Liver (tissue), 9 donors: ENCODE results near the gene CCDC51. TPM values are rescaled to one million over a fixed set of nuclear protein-coding genes. Genes with fewer than 3 reads are reported as not detected.

Experiments
- DNase-seq: peaks from one replicate; pipeline ENCODE4 v3.0.0-alpha.2; 2017; ENCODE audit warnings: low spot score
- H3K27ac ChIP-seq, 2 donors: one replicate each; pipeline ENCODE4 v1.7.0; 2013; ENCODE audit warnings: inconsistent platforms in 2 of 2, low read length in 2 of 2, control low read depth in 1 of 2, low read depth in 1 of 2, mild to moderate bottlenecking in 1 of 2
- H3K27me3 ChIP-seq, 4 donors: one replicate each; pipeline versions ENCODE4 v1.6.1 to v1.7.0; 2013; ENCODE audit warnings: low read length in 3 of 4, inconsistent platforms in 1 of 4, mild to moderate bottlenecking in 1 of 4, moderate library complexity in 1 of 4; ENCODE audit not compliant: control insufficient read depth in 4 of 4, insufficient read depth in 4 of 4
- H3K36me3 ChIP-seq, 4 donors: one replicate each; pipeline versions ENCODE4 v1.6.1 to v1.7.0; 2013; ENCODE audit warnings: low read length in 3 of 4, mild to moderate bottlenecking in 3 of 4, low read depth in 1 of 4, moderate library complexity in 1 of 4; ENCODE audit not compliant: control insufficient read depth in 4 of 4, insufficient read depth in 3 of 4
- H3K4me1 ChIP-seq, 4 donors: one replicate each; pipeline versions ENCODE4 v1.6.1 to v1.7.0; 2013; ENCODE audit warnings: low read length in 3 of 4, mild to moderate bottlenecking in 3 of 4, moderate library complexity in 1 of 4; ENCODE audit not compliant: control insufficient read depth in 4 of 4, insufficient read depth in 4 of 4
- H3K4me3 ChIP-seq, 3 donors: one replicate each; pipeline versions ENCODE4 v1.6.1 to v1.7.0; 2013; ENCODE audit warnings: low read length in 3 of 3, control low read depth in 1 of 3, low read depth in 1 of 3, mild to moderate bottlenecking in 1 of 3
- H3K9ac ChIP-seq, 2 donors: one replicate each; pipeline ENCODE4 v1.7.0; 2013; ENCODE audit warnings: low read length in 2 of 2, mild to moderate bottlenecking in 2 of 2, moderate library complexity in 2 of 2, control low read depth in 1 of 2, low read depth in 1 of 2
- H3K9me3 ChIP-seq, 4 donors: one replicate each; pipeline versions ENCODE4 v1.6.1 to v1.7.0; 2013; ENCODE audit warnings: low read length in 3 of 4; ENCODE audit not compliant: control insufficient read depth in 4 of 4
- EGR1 ChIP-seq, 2 donors: IDR thresholded peaks; 2 replicates each; pipeline ENCODE4 v1.6.1; 2016 to 2018; ENCODE audit warnings: antibody characterized with exemption in 2 of 2, low read depth in 2 of 2
- FOXA1 ChIP-seq: IDR thresholded peaks from 2 replicates; pipeline ENCODE4 v1.6.1; 2016; ENCODE audit warnings: antibody characterized with exemption
- FOXA2 ChIP-seq: IDR thresholded peaks from 2 replicates; pipeline ENCODE4 v1.6.1; 2016; ENCODE audit warnings: antibody characterized with exemption
- GABPA ChIP-seq, 2 donors: IDR thresholded peaks in 1 of 2; conservative IDR thresholded peaks in 1 of 2; 2 replicates each; pipeline ENCODE4 v1.6.1; 2016; ENCODE audit warnings: antibody characterized with exemption in 2 of 2, mild to moderate bottlenecking in 1 of 2, moderate library complexity in 1 of 2
- HNF4A ChIP-seq, 2 donors: conservative IDR thresholded peaks; 2 replicates each; pipeline ENCODE4 v1.6.1; 2016; ENCODE audit warnings: antibody characterized with exemption in 2 of 2, mild to moderate bottlenecking in 2 of 2
- HNF4G ChIP-seq: IDR thresholded peaks from 2 replicates; pipeline ENCODE4 v1.6.1; 2016; ENCODE audit warnings: antibody characterized with exemption
- JUND ChIP-seq, 2 donors: IDR thresholded peaks; 2 replicates each; pipeline ENCODE4 v1.6.1; 2016; ENCODE audit warnings: antibody characterized with exemption in 2 of 2
- NR2F2 ChIP-seq: IDR thresholded peaks from 2 replicates; pipeline ENCODE4 v1.6.1; 2016; ENCODE audit warnings: antibody characterized with exemption
- RAD21 ChIP-seq, 2 donors: IDR thresholded peaks; 2 replicates each; pipeline ENCODE4 v1.6.1; 2016; ENCODE audit warnings: antibody characterized with exemption in 2 of 2, mild to moderate bottlenecking in 2 of 2
- RXRA ChIP-seq, 2 donors: IDR thresholded peaks; 2 replicates each; pipeline ENCODE4 v1.6.1; 2017 to 2018; ENCODE audit warnings: antibody characterized with exemption in 2 of 2, mild to moderate bottlenecking in 1 of 2
- SP1 ChIP-seq: IDR thresholded peaks from 2 replicates; pipeline ENCODE4 v1.6.1; 2018; ENCODE audit warnings: antibody characterized with exemption, mild to moderate bottlenecking
- TAF1 ChIP-seq: conservative IDR thresholded peaks from 2 replicates; pipeline ENCODE4 v1.6.1; 2016; ENCODE audit warnings: antibody characterized with exemption, mild to moderate bottlenecking
- YY1 ChIP-seq: IDR thresholded peaks from 2 replicates; pipeline ENCODE4 v1.6.1; 2016; ENCODE audit warnings: antibody characterized with exemption, mild to moderate bottlenecking
- WGBS: extraction: QIAGEN DNeasy Blood & Tissue Kit; methylation state at CpG from one replicate; pipeline ENCODE4 v1.1.7; 2013; 5-methylcytosine and 5-hydroxymethylcytosine counted together
- polyA plus RNA-seq, 2 donors: library from polyadenylated mRNA; stranded (reverse) in 1 of 2; unstranded in 1 of 2; fragments of 200-250 nt in 1 of 2; fragments of >200 nt in 1 of 2; fragmentation: Nextera tagmentation in 1 of 2; extraction: Ambion mirVana in 1 of 2; gene quantifications; one replicate each; pipeline versions ENCODE4 v1.2.1 to v1.2.3, GENCODE V29; 2013 to 2015
- total RNA-seq, 2 donors: library from RNA; depleted of rRNA; stranded (reverse); fragments of >200 nt; gene quantifications; one replicate each; pipeline ENCODE4 v1.2.3, GENCODE V29; 2014
- TF ChIP-seq, protein P1 (sequence below): IDR thresholded peaks from 2 replicates; pipeline ENCODE4 v1.6.1; 2016; ENCODE audit warnings: antibody characterized with exemption, mild to moderate bottlenecking
- TF ChIP-seq, protein P2 (sequence below): fragments of 150-350 bp; IDR thresholded peaks from 2 replicates; pipeline ENCODE4 v1.5.1; 2017; ENCODE audit warnings: improper control_type of control experiment, low read depth, low read length; ENCODE audit not compliant: missing input control
- TF ChIP-seq, protein P3 (sequence below): IDR thresholded peaks from 2 replicates; pipeline ENCODE4 v1.6.1; 2016; ENCODE audit warnings: antibody characterized with exemption
- TF ChIP-seq, protein P4 (sequence below): IDR thresholded peaks from 2 replicates; pipeline ENCODE4 v1.6.1; 2016; ENCODE audit warnings: antibody characterized with exemption
- TF ChIP-seq, protein P5 (sequence below): IDR thresholded peaks from 2 replicates; pipeline ENCODE4 v1.6.1; 2016; ENCODE audit warnings: antibody characterized with exemption
- donor health status: healthy.
- donor health status: healthy.
- donor health status: healthy.
- donor health status: healthy.
- donor health status: healthy.

The CCDC51 gene
- total and polyA plus RNA-seq, 4 donors: 7.9 to 13.7 (median 11.0) TPM

DNA sequence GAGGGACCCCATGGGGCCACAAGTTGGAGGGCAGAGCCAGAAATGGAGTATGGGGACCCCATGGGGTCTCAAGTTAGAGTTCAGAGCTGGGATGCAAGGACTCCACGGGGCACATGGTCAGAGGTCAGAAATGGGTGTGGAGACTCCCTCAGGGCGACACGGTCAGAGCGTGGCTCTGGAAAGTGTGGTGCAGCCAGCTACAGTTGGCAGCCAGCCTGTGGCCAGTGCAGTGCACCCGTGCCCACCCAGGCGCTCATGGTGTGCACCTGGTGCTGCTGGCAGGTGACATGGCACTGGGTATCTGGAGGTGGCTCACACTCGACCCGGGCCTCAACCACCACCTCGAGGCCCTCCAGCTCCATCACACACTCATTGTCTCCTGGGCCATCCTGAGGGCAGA lies 21.3 kb downstream of the CCDC51 start:
- Histone ChIP-seq H3K4me3 (no peak overlapping the region), H3K4me1 (peaks cover 2 to 26% (median 15%) of the 10 kb centered on the region in 4 donors), H3K9ac (no peak overlapping the region), H3K36me3 (peaks cover 15 to 66% (median 36%) of the 10 kb centered on the region in 4 donors), H3K9me3 (no peaks in the 10 kb centered on the region), H3K27ac (no peak overlapping the region), H3K27me3 (no peaks in the 10 kb centered on the region)
- no peak for DNase-seq
- TF ChIP-seq SP1: no peak
- 71% methylated on average over 9 of the region's 9 CpGs for WGBS

DNA sequence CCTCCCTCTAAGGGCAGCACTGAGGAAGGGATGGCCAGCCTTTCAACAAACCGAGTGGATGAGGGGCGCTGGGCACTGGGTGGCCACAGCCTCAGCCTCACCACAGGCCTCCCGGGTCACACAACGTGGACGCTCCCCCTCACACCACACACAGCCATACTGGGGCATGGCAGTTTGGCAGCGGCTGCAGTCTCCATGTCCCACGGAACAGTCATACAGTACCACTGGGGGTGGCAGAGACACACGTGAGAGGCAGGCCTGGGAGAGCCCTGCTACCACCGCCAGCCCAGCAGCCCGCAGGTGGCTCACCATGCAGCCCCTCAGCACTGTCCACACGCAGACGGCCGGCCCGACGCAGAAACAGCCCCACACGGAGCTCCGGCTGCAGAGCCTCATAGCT lies 21.8 kb downstream of the CCDC51 start:
- Histone ChIP-seq H3K9me3 (no peaks in the 10 kb centered on the region), H3K4me1 (peaks cover 0 to 21% (median 11%) of the 10 kb centered on the region in 4 donors), H3K9ac (no peak overlapping the region), H3K4me3 (no peak overlapping the region), H3K27ac (no peak overlapping the region), H3K27me3 (no peaks in the 10 kb centered on the region), H3K36me3 (peaks cover 15 to 71% (median 37%) of the 10 kb centered on the region in 4 donors)
- WGBS: 92% methylated on average over 17 of the region's 17 CpGs
- DNase-seq: no peak
- no peak for TF ChIP-seq FOXA1
- TF ChIP-seq, protein P1, sequence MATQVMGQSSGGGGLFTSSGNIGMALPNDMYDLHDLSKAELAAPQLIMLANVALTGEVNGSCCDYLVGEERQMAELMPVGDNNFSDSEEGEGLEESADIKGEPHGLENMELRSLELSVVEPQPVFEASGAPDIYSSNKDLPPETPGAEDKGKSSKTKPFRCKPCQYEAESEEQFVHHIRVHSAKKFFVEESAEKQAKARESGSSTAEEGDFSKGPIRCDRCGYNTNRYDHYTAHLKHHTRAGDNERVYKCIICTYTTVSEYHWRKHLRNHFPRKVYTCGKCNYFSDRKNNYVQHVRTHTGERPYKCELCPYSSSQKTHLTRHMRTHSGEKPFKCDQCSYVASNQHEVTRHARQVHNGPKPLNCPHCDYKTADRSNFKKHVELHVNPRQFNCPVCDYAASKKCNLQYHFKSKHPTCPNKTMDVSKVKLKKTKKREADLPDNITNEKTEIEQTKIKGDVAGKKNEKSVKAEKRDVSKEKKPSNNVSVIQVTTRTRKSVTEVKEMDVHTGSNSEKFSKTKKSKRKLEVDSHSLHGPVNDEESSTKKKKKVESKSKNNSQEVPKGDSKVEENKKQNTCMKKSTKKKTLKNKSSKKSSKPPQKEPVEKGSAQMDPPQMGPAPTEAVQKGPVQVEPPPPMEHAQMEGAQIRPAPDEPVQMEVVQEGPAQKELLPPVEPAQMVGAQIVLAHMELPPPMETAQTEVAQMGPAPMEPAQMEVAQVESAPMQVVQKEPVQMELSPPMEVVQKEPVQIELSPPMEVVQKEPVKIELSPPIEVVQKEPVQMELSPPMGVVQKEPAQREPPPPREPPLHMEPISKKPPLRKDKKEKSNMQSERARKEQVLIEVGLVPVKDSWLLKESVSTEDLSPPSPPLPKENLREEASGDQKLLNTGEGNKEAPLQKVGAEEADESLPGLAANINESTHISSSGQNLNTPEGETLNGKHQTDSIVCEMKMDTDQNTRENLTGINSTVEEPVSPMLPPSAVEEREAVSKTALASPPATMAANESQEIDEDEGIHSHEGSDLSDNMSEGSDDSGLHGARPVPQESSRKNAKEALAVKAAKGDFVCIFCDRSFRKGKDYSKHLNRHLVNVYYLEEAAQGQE: no peak
- no peak for TF ChIP-seq HNF4G
- no peak for TF ChIP-seq HNF4A (conservative IDR thresholded peaks at IDR 0.05)
- TF ChIP-seq GABPA (IDR thresholded peaks at IDR 0.05 in 1 of 2, conservative IDR thresholded peaks at IDR 0.05 in 1 of 2): no peak
- no peak for TF ChIP-seq NR2F2
- no peak for TF ChIP-seq RAD21 (IDR thresholded peaks at IDR 0.05)
- TF ChIP-seq, protein P2, sequence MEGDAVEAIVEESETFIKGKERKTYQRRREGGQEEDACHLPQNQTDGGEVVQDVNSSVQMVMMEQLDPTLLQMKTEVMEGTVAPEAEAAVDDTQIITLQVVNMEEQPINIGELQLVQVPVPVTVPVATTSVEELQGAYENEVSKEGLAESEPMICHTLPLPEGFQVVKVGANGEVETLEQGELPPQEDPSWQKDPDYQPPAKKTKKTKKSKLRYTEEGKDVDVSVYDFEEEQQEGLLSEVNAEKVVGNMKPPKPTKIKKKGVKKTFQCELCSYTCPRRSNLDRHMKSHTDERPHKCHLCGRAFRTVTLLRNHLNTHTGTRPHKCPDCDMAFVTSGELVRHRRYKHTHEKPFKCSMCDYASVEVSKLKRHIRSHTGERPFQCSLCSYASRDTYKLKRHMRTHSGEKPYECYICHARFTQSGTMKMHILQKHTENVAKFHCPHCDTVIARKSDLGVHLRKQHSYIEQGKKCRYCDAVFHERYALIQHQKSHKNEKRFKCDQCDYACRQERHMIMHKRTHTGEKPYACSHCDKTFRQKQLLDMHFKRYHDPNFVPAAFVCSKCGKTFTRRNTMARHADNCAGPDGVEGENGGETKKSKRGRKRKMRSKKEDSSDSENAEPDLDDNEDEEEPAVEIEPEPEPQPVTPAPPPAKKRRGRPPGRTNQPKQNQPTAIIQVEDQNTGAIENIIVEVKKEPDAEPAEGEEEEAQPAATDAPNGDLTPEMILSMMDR: no peak
- TF ChIP-seq, protein P3, sequence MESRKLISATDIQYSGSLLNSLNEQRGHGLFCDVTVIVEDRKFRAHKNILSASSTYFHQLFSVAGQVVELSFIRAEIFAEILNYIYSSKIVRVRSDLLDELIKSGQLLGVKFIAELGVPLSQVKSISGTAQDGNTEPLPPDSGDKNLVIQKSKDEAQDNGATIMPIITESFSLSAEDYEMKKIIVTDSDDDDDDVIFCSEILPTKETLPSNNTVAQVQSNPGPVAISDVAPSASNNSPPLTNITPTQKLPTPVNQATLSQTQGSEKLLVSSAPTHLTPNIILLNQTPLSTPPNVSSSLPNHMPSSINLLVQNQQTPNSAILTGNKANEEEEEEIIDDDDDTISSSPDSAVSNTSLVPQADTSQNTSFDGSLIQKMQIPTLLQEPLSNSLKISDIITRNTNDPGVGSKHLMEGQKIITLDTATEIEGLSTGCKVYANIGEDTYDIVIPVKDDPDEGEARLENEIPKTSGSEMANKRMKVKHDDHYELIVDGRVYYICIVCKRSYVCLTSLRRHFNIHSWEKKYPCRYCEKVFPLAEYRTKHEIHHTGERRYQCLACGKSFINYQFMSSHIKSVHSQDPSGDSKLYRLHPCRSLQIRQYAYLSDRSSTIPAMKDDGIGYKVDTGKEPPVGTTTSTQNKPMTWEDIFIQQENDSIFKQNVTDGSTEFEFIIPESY: no peak
- TF ChIP-seq, protein P4, sequence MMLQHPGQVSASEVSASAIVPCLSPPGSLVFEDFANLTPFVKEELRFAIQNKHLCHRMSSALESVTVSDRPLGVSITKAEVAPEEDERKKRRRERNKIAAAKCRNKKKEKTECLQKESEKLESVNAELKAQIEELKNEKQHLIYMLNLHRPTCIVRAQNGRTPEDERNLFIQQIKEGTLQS: no peak
- no peak for TF ChIP-seq FOXA2
- TF ChIP-seq EGR1 (IDR thresholded peaks at IDR 0.05; ENCODE audit: low read depth in 2 of 2): no peak
- TF ChIP-seq RXRA (IDR thresholded peaks at IDR 0.05): no peak
- no peak for TF ChIP-seq JUND (IDR thresholded peaks at IDR 0.05)
- TF ChIP-seq, protein P5, sequence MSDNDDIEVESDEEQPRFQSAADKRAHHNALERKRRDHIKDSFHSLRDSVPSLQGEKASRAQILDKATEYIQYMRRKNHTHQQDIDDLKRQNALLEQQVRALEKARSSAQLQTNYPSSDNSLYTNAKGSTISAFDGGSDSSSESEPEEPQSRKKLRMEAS: no peak
- TF ChIP-seq TAF1: no peak
- no peak for TF ChIP-seq SP1
- no peak for TF ChIP-seq YY1
